ENCODE measurements around the gene NR3C1.

Gene NR3C1

DNA sequence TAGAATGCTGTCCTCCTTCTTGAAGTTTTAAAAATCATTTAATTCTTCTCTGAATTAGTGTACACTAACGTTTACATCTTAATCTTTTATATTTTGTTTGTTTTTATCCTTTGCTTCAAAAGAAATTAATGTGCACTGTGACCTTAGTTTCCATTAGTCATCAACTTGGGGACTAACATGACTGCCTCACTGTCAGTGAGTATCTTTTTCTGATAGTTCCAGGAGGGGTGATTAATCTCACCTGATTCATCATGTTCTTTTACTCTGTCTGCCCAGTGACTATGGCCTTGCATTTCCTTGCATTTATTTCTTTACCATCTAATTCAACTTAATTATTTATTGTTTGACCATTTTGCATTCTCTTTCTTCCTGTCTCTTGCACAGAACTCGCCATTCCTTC lies 33.4 kb upstream of the NR3C1 start:
- Histone ChIP-seq H3K4me1 (ENCODE audit: control insufficient read depth, insufficient read depth, low read length) (peaks cover 2% of the 10 kb centered on the region), H3K9me3 (ENCODE audit: control insufficient read depth in 2 of 2, low read length in 2 of 2) (no peaks in the 10 kb centered on the region), H3K36me3 (ENCODE audit: control insufficient read depth in 2 of 2, insufficient read depth in 2 of 2, low read length in 2 of 2) (no peaks in the 10 kb centered on the region), H3K4me3 (ENCODE audit: low read length in 2 of 2) (no peak overlapping the region), H3K27ac (ENCODE audit: low read length) (no peak overlapping the region), H3K9ac (ENCODE audit: low read length in 2 of 2) (no peak overlapping the region), H3K27me3 (ENCODE audit: control insufficient read depth in 1 of 2, insufficient read depth in 2 of 2, low read length in 2 of 2) (no peaks in the 10 kb centered on the region)

GRCh38 chr5:143435210-143435657 lies 31.7 kb upstream of the NR3C1 start:
- H3K4me1 ChIP-seq (ENCODE audit: control insufficient read depth, insufficient read depth, low read length) = peaks cover 2% of the 10 kb centered on the region
- H3K9me3 ChIP-seq (ENCODE audit: control insufficient read depth in 2 of 2, low read length in 2 of 2) = no peaks in the 10 kb centered on the region
- H3K36me3 ChIP-seq (ENCODE audit: control insufficient read depth in 2 of 2, insufficient read depth in 2 of 2, low read length in 2 of 2) = no peaks in the 10 kb centered on the region
- H3K9ac ChIP-seq (ENCODE audit: low read length in 2 of 2) = no peak overlapping the region
- H3K27me3 ChIP-seq (ENCODE audit: control insufficient read depth in 1 of 2, insufficient read depth in 2 of 2, low read length in 2 of 2) = no peaks in the 10 kb centered on the region
- H3K27ac ChIP-seq (ENCODE audit: low read length) = no peak overlapping the region
- H3K4me3 ChIP-seq (ENCODE audit: low read length in 2 of 2) = no peak overlapping the region

GRCh38 chr5:143434261-143435209 lies 31.0 kb upstream of the NR3C1 start:
- Histone ChIP-seq H3K36me3 (ENCODE audit: control insufficient read depth in 2 of 2, insufficient read depth in 2 of 2, low read length in 2 of 2) (no peaks in the 10 kb centered on the region), H3K27me3 (ENCODE audit: control insufficient read depth in 1 of 2, insufficient read depth in 2 of 2, low read length in 2 of 2) (no peaks in the 10 kb centered on the region), H3K9me3 (ENCODE audit: control insufficient read depth in 2 of 2, low read length in 2 of 2) (no peaks in the 10 kb centered on the region), H3K4me3 (ENCODE audit: low read length in 2 of 2) (no peak overlapping the region), H3K4me1 (ENCODE audit: control insufficient read depth, insufficient read depth, low read length) (peaks cover 2% of the 10 kb centered on the region), H3K9ac (ENCODE audit: low read length in 2 of 2) (no peak overlapping the region), H3K27ac (ENCODE audit: low read length) (no peak overlapping the region)

- H3K9ac ChIP-seq (ENCODE audit: low read length in 2 of 2) = no peak overlapping the region
- H3K36me3 ChIP-seq (ENCODE audit: control insufficient read depth in 2 of 2, insufficient read depth in 2 of 2, low read length in 2 of 2) = no peaks in the 10 kb centered on the region
- no peaks in the 10 kb centered on the region for H3K9me3 ChIP-seq (ENCODE audit: control insufficient read depth in 2 of 2, low read length in 2 of 2)
- H3K27ac ChIP-seq (ENCODE audit: low read length) = no peak overlapping the region
- peaks cover 2% of the 10 kb centered on the region for H3K4me1 ChIP-seq (ENCODE audit: control insufficient read depth, insufficient read depth, low read length)
- H3K27me3 ChIP-seq (ENCODE audit: control insufficient read depth in 1 of 2, insufficient read depth in 2 of 2, low read length in 2 of 2) = no peaks in the 10 kb centered on the region
- H3K4me3 ChIP-seq (ENCODE audit: low read length in 2 of 2) = no peak overlapping the region
Observed at GRCh38 chr5:143433670-143434069, 30.2 kb upstream of the NR3C1 start.

- no peak overlapping the region for H3K4me3 ChIP-seq (ENCODE audit: low read length in 2 of 2)
Observed at GRCh38 chr5:143432658-143433239, 29.3 kb upstream of the NR3C1 start.

DNA sequence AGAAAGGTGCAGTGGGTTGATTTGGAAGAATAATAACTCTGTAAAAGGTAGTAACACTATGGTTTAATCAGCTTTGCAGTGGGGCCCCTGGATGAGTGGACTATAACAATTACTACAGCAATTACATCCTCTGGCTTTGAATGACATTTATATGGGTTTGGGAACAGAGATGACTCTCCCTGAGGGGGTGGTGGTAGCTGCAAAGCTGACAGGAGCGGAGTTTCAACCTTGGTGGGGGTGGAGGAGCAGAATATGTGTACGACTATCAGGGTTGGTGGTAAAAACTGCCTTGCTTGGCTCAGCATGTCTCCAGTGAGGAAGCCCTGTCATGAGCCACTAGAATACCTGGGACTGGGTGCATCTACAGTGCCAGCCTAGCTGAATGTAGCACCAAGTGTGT lies 28.3 kb upstream of the NR3C1 start:
- no peak overlapping the region for H3K27ac ChIP-seq (ENCODE audit: low read length)
- no peak overlapping the region for H3K4me3 ChIP-seq (ENCODE audit: low read length in 2 of 2)
- H3K36me3 ChIP-seq (ENCODE audit: control insufficient read depth in 2 of 2, insufficient read depth in 2 of 2, low read length in 2 of 2) = no peaks in the 10 kb centered on the region
- no peak overlapping the region for H3K9ac ChIP-seq (ENCODE audit: low read length in 2 of 2)
- H3K4me1 ChIP-seq (ENCODE audit: control insufficient read depth, insufficient read depth, low read length) = peaks cover 2% of the 10 kb centered on the region
- H3K27me3 ChIP-seq (ENCODE audit: control insufficient read depth in 1 of 2, insufficient read depth in 2 of 2, low read length in 2 of 2) = no peaks in the 10 kb centered on the region
- no peaks in the 10 kb centered on the region for H3K9me3 ChIP-seq (ENCODE audit: control insufficient read depth in 2 of 2, low read length in 2 of 2)

More at GRCh38 chr5:143432658-143433239, 29.3 kb upstream of the NR3C1 start:
- no peak overlapping the region for H3K27ac ChIP-seq (ENCODE audit: low read length)
- H3K36me3 ChIP-seq (ENCODE audit: control insufficient read depth in 2 of 2, insufficient read depth in 2 of 2, low read length in 2 of 2) = no peaks in the 10 kb centered on the region
- H3K4me1 ChIP-seq (ENCODE audit: control insufficient read depth, insufficient read depth, low read length) = peaks cover 2% of the 10 kb centered on the region
- no peak overlapping the region for H3K9ac ChIP-seq (ENCODE audit: low read length in 2 of 2)
- no peaks in the 10 kb centered on the region for H3K27me3 ChIP-seq (ENCODE audit: control insufficient read depth in 1 of 2, insufficient read depth in 2 of 2, low read length in 2 of 2)
- no peaks in the 10 kb centered on the region for H3K9me3 ChIP-seq (ENCODE audit: control insufficient read depth in 2 of 2, low read length in 2 of 2)

- Histone ChIP-seq H3K9me3 (ENCODE audit: control insufficient read depth in 2 of 2, low read length in 2 of 2) (no peaks in the 10 kb centered on the region), H3K4me3 (ENCODE audit: low read length in 2 of 2) (no peak overlapping the region), H3K27ac (ENCODE audit: low read length) (no peak overlapping the region), H3K36me3 (ENCODE audit: control insufficient read depth in 2 of 2, insufficient read depth in 2 of 2, low read length in 2 of 2) (no peaks in the 10 kb centered on the region), H3K4me1 (ENCODE audit: control insufficient read depth, insufficient read depth, low read length) (no peaks in the 10 kb centered on the region), H3K9ac (ENCODE audit: low read length in 2 of 2) (no peak overlapping the region), H3K27me3 (ENCODE audit: control insufficient read depth in 1 of 2, insufficient read depth in 2 of 2, low read length in 2 of 2) (no peaks in the 10 kb centered on the region)
Observed at GRCh38 chr5:143428738-143429420, 25.4 kb upstream of the NR3C1 start.

DNA sequence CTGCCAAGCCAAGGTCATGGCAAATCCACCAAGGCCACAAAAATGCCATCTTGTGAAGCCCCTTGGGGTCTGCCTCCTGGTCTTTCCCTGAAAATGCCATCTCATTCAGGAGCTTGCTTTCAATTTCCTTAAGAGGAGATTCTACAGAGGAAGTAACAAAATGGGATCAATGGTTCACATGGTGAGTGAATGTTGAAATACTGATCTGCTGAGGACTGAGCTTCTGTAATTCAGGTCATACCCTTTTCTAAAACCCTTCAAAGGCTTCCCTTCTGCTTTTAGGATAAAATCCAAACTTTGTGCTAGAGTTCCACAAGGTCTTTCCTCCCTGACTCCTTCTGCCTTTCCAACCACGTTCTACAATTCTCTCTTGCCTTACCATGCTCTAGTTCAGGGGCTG lies 24.7 kb upstream of the NR3C1 start:
- Histone ChIP-seq H3K9me3 (ENCODE audit: control insufficient read depth in 2 of 2, low read length in 2 of 2) (no peaks in the 10 kb centered on the region), H3K9ac (ENCODE audit: low read length in 2 of 2) (no peak overlapping the region), H3K4me1 (ENCODE audit: control insufficient read depth, insufficient read depth, low read length) (no peaks in the 10 kb centered on the region), H3K27me3 (ENCODE audit: control insufficient read depth in 1 of 2, insufficient read depth in 2 of 2, low read length in 2 of 2) (no peaks in the 10 kb centered on the region), H3K27ac (ENCODE audit: low read length) (no peak overlapping the region), H3K4me3 (ENCODE audit: low read length in 2 of 2) (no peak overlapping the region), H3K36me3 (ENCODE audit: control insufficient read depth in 2 of 2, insufficient read depth in 2 of 2, low read length in 2 of 2) (no peaks in the 10 kb centered on the region)

GRCh38 chr5:143427122-143427735 lies 23.7 kb upstream of the NR3C1 start:
- Histone ChIP-seq H3K4me1 (ENCODE audit: control insufficient read depth, insufficient read depth, low read length) (no peaks in the 10 kb centered on the region), H3K27ac (ENCODE audit: low read length) (no peak overlapping the region), H3K36me3 (ENCODE audit: control insufficient read depth in 2 of 2, insufficient read depth in 2 of 2, low read length in 2 of 2) (no peaks in the 10 kb centered on the region), H3K9me3 (ENCODE audit: control insufficient read depth in 2 of 2, low read length in 2 of 2) (no peaks in the 10 kb centered on the region), H3K9ac (ENCODE audit: low read length in 2 of 2) (no peak overlapping the region), H3K27me3 (ENCODE audit: control insufficient read depth in 1 of 2, insufficient read depth in 2 of 2, low read length in 2 of 2) (no peaks in the 10 kb centered on the region), H3K4me3 (ENCODE audit: low read length in 2 of 2) (no peak overlapping the region)

DNA sequence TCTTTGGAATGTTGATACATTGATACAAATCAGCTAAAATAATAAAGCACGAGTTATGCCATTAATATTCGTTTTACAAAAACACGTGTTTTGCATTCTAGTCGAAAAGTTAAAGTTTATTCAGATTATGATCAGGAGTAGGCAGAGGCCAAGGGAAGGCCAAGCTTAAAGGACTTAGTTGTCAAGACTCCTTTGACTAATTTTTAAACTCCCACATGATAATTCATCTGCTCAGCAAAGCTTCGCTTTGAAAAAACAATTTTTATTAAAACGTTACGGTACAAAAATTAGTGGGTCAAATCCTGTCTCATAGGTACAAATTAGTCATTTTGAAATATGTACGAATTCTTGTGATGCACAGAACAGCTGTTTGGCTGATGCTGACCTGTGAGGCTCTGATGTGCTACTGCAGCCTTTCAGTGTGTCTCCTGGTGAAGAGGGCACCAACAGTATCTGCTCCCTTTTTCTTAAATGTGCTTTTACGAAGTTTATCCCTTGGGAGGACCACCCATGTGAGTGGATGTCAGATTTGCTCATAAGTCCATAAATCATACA lies 23.0 kb upstream of the NR3C1 start:
- Histone ChIP-seq H3K9me3 (ENCODE audit: control insufficient read depth in 2 of 2, low read length in 2 of 2) (no peaks in the 10 kb centered on the region), H3K4me1 (ENCODE audit: control insufficient read depth, insufficient read depth, low read length) (no peaks in the 10 kb centered on the region), H3K27ac (ENCODE audit: low read length) (no peak overlapping the region), H3K9ac (ENCODE audit: low read length in 2 of 2) (no peak overlapping the region), H3K4me3 (ENCODE audit: low read length in 2 of 2) (no peak overlapping the region), H3K36me3 (ENCODE audit: control insufficient read depth in 2 of 2, insufficient read depth in 2 of 2, low read length in 2 of 2) (no peaks in the 10 kb centered on the region), H3K27me3 (ENCODE audit: control insufficient read depth in 1 of 2, insufficient read depth in 2 of 2, low read length in 2 of 2) (no peaks in the 10 kb centered on the region)
